IMR-90 (cell line): ENCODE results near the gene ZNRF4. TPM values are rescaled to one million over a fixed set of nuclear protein-coding genes. Genes with fewer than 3 reads are reported as not detected.

ENCODE experiments used
- ATAC-seq: fragments of 200-7000 bp; cut with Tn5 transposase; 2 replicates; pipeline ENCODE4 v1.9.1; 2020; ENCODE audit warnings: low read depth, mild to moderate bottlenecking, moderate library complexity
- BruUV-seq: library from RNA; stranded (reverse); fragments of 400-500 nt; replicated peaks from 2 replicates; lab custom pipeline; 2021; lab: Mats Ljungman, UMichigan
- CTCF ChIA-PET: fragments of 300-600 bp; formaldehyde crosslinking; extraction: SDS; loops from one replicate; lab custom pipeline; 2021; ENCODE audit warnings: antibody characterized with exemption; lab: Yijun Ruan, JAX
- POLR2A ChIA-PET: fragments of 300-600 bp; sonication (Branson Sonifier 250); formaldehyde crosslinking; loops from one replicate; lab custom pipeline; 2022; ENCODE audit warnings: antibody characterized with exemption; ENCODE audit not compliant: unreplicated experiment; lab: Charles Lee
- DNase-seq: peaks from one replicate; pipeline ENCODE4 v3.0.0; 2013
- H2AFZ ChIP-seq: replicated peaks from 2 replicates; pipeline ENCODE3; 2013; ENCODE audit warnings: low read length, mild to moderate bottlenecking; ENCODE audit not compliant: poor library complexity
- H2AK5ac ChIP-seq: 2 replicates; pipeline ENCODE4 v1.6.1; 2013; ENCODE audit warnings: low read depth, low read length, inconsistent platforms
- H2AK9ac ChIP-seq: replicated peaks from 2 replicates; pipeline ENCODE3; 2013; ENCODE audit warnings: mild to moderate bottlenecking, low read depth, low read length, moderate library complexity; ENCODE audit not compliant: poor library complexity
- H2BK120ac ChIP-seq: 2 replicates; pipeline ENCODE4 v1.6.1; 2013; ENCODE audit warnings: low read depth, low read length, inconsistent platforms
- H2BK15ac ChIP-seq: 3 replicates; pipeline ENCODE4 v1.6.1; 2013; ENCODE audit warnings: low read depth, low read length, inconsistent platforms
- H2BK20ac ChIP-seq: 2 replicates; pipeline ENCODE4 v1.6.1; 2013; ENCODE audit warnings: low read depth, mild to moderate bottlenecking, inconsistent platforms, low read length, moderate library complexity
- H2BK5ac ChIP-seq: 2 replicates; pipeline ENCODE4 v1.6.1; 2013; ENCODE audit warnings: mild to moderate bottlenecking, low read depth, low read length, inconsistent platforms; ENCODE audit not compliant: poor library complexity, severe bottlenecking
- H3K14ac ChIP-seq: replicated peaks from 2 replicates; pipeline ENCODE4 v1.6.1; 2013; ENCODE audit warnings: low read depth, low read length, inconsistent platforms
- H3K18ac ChIP-seq: 2 replicates; pipeline ENCODE4 v1.6.1; 2013; ENCODE audit warnings: low read depth, low read length, control low read depth
- H3K23ac ChIP-seq: 2 replicates; pipeline ENCODE4 v1.6.1; 2013; ENCODE audit warnings: low read depth, low read length, inconsistent platforms
- H3K27ac ChIP-seq: 2 replicates; pipeline ENCODE4 v1.5.1; 2013; ENCODE audit warnings: mild to moderate bottlenecking, control low read depth, low read length; ENCODE audit not compliant: insufficient read depth
- H3K27me3 ChIP-seq: 2 replicates; pipeline ENCODE4 v1.6.1; 2013; ENCODE audit warnings: low read length; ENCODE audit not compliant: control insufficient read depth, insufficient read depth
- H3K36me3 ChIP-seq: 2 replicates; pipeline ENCODE4 v1.6.1; 2013; ENCODE audit warnings: low read length, mixed read lengths; ENCODE audit not compliant: control insufficient read depth, insufficient read depth
- H3K4ac ChIP-seq: 2 replicates; pipeline ENCODE4 v1.6.1; 2013; ENCODE audit warnings: low read depth, low read length, inconsistent platforms
- H3K4me1 ChIP-seq: 2 replicates; pipeline ENCODE4 v1.6.1; 2013; ENCODE audit warnings: low read length, mixed read lengths; ENCODE audit not compliant: control insufficient read depth, insufficient read depth
- H3K4me2 ChIP-seq: 2 replicates; pipeline ENCODE4 v1.6.1; 2013; ENCODE audit warnings: low read depth, mild to moderate bottlenecking, control low read depth, low read length, moderate library complexity
- H3K4me3 ChIP-seq: 2 replicates; pipeline ENCODE4 v1.5.1; 2013; ENCODE audit warnings: low read depth, mild to moderate bottlenecking, control low read depth, low read length, moderate library complexity; ENCODE audit not compliant: insufficient read depth
- H3K56ac ChIP-seq: 2 replicates; pipeline ENCODE4 v1.6.1; 2013; ENCODE audit warnings: low read length, inconsistent platforms; ENCODE audit not compliant: insufficient read depth; ENCODE audit errors: extremely low read depth
- H3K79me1 ChIP-seq, 2 experiments: 2 replicates each; pipeline ENCODE4 v1.6.1; 2013; ENCODE audit warnings: low read length in 2 of 2, inconsistent platforms in 1 of 2, low read depth in 1 of 2
- H3K9ac ChIP-seq: 2 replicates; pipeline ENCODE4 v1.6.1; 2013; ENCODE audit warnings: low read depth, low read length, control low read depth
- H3K9me1 ChIP-seq: 2 replicates; pipeline ENCODE4 v1.6.1; 2013; ENCODE audit warnings: low read length, inconsistent platforms; ENCODE audit not compliant: insufficient read depth
- H3K9me3 ChIP-seq: 2 replicates; pipeline ENCODE4 v1.6.1; 2013; ENCODE audit warnings: low read length; ENCODE audit not compliant: control insufficient read depth, insufficient read depth
- H4K20me1 ChIP-seq: 2 replicates; pipeline ENCODE4 v1.6.1; 2013; ENCODE audit warnings: low read length, inconsistent platforms; ENCODE audit not compliant: insufficient read depth
- H4K5ac ChIP-seq: 2 replicates; pipeline ENCODE4 v1.6.1; 2013; ENCODE audit warnings: mild to moderate bottlenecking, low read depth, low read length, control low read depth
- H4K8ac ChIP-seq, 2 experiments: 2 replicates each; pipeline ENCODE4 v1.6.1; 2013; ENCODE audit warnings: low read depth in 2 of 2, low read length in 2 of 2, control low read depth in 1 of 2, inconsistent platforms in 1 of 2
- H4K91ac ChIP-seq: 2 replicates; pipeline ENCODE4 v1.6.1; 2013; ENCODE audit warnings: low read depth, low read length, inconsistent platforms; ENCODE audit not compliant: insufficient read depth
- BHLHE40 ChIP-seq: fragments of 150-350 bp; IDR thresholded peaks from 2 replicates; pipeline ENCODE4 v1.6.1; 2016; ENCODE audit warnings: mild to moderate bottlenecking, low read depth, low read length
- CEBPB ChIP-seq: IDR thresholded peaks from 2 replicates; pipeline ENCODE4 v1.6.1; 2012; ENCODE audit warnings: low read depth, low read length, improper control_type of control experiment
- CHD1 ChIP-seq: IDR thresholded peaks from 2 replicates; pipeline ENCODE4 v1.6.1; 2012; ENCODE audit warnings: low read depth, low read length, improper control_type of control experiment
- MAFK ChIP-seq: IDR thresholded peaks from 2 replicates; pipeline ENCODE4 v1.6.1; 2012; ENCODE audit warnings: low read depth, low read length, improper control_type of control experiment
- MAZ ChIP-seq: IDR thresholded peaks from 2 replicates; pipeline ENCODE4 v1.6.1; 2012; ENCODE audit warnings: low read depth, mild to moderate bottlenecking, low read length, improper control_type of control experiment, moderate library complexity, borderline replicate concordance
- MXI1 ChIP-seq: IDR thresholded peaks from 2 replicates; pipeline ENCODE4 v1.6.1; 2012; ENCODE audit warnings: low read depth, mild to moderate bottlenecking, low read length, moderate library complexity, borderline replicate concordance
- POLR2A ChIP-seq: IDR thresholded peaks from 2 replicates; pipeline ENCODE4 v1.6.1; 2012; ENCODE audit warnings: mild to moderate bottlenecking, low read depth, low read length
- RAD21 ChIP-seq: IDR thresholded peaks from 2 replicates; pipeline ENCODE4 v1.6.1; 2012; ENCODE audit warnings: low read length, improper control_type of control experiment
- WGBS, 2 experiments: methylation state at CpG; one replicate each; pipeline versions ENCODE4 v1.1.5 to v1.1.7; 2013; ENCODE audit warnings: missing lambda C conversion rate in 2 of 2; ENCODE audit not compliant: insufficient read length in 1 of 2; ENCODE audit errors: extremely low coverage in 2 of 2; 5-methylcytosine and 5-hydroxymethylcytosine counted together
- dilution Hi-C: fragments of 300-500 bp; cut with HindIII; formaldehyde crosslinking; loops from one replicate; pipeline ENCODE4 v1.14.3; 2018; ENCODE audit warnings: low sequenced_read_pairs; ENCODE audit not compliant: unreplicated experiment
- in situ Hi-C: fragments of 300-500 bp; cut with MboI; formaldehyde crosslinking; loops from 3 replicates; pipeline ENCODE4 v1.14.3; 2019; ENCODE audit warnings: low sequenced_read_pairs, inconsistent platforms, mixed read lengths
- intact Hi-C: fragments of 100-400 bp; cut with micrococcal nuclease; formaldehyde crosslinking; loops from 2 replicates; pipeline ENCODE4 v1.10.0; 2022
- polyA plus RNA-seq, 3 experiments: library from polyadenylated mRNA; depleted of rRNA; stranded (reverse); fragments of >200 nt; gene quantifications; 2 replicates each; pipeline ENCODE4 v1.2.3, GENCODE V29; 2012; ENCODE audit warnings: low replicate concordance in 1 of 3
- total RNA-seq: library from RNA; depleted of rRNA; stranded (reverse); fragments of >200 nt; gene quantifications from 2 replicates; pipeline ENCODE4 v1.2.3, GENCODE V29; 2012

ZNRF4 gene
- total and polyA plus RNA-seq, 2 of the 4 experiments (the other 2 are of a cell fraction) = not detected

DNA sequence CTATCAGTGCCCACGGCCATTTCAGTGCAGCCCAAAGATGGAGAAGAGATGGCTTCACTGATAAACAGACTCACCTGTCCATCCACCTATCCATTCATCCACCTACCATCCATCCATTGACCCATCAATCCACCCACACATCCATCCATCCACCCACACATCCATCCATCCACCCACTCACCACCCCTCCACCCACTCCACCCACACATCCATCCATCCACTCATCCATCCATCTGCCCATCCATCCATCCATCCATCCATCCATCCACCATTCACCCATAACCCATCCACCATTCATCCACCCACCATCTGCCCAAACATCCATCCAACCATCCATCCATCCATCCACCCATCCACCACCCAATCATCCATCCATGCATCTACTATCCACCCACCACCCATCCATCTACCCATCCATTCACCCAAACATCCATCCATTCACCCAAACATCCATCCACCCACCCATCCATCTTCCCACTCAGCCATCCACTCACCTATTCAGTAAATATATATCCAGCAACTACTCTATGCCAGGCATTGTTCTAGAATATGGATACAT lies 31.6 kb upstream of the ZNRF4 start:
- dilution Hi-C loops = no loop called here
- H3K79me1 ChIP-seq = no peaks in the 10 kb centered on the region
- CTCF ChIA-PET = no interaction called here

More for the DNA sequence above, 31.6 kb upstream of the ZNRF4 start:
- no peak overlapping the region for H4K8ac ChIP-seq
- WGBS, 2 experiments = 0% methylated on average over 1 of the region's 1 CpG; no CpG with 5 or more reads in 1 of the 2 experiments
- H4K91ac ChIP-seq = no peak overlapping the region
- H2BK15ac ChIP-seq = no peak overlapping the region
- no peak overlapping the region for H3K23ac ChIP-seq
- no peak overlapping the region for H3K18ac ChIP-seq
- H3K27ac ChIP-seq = no peak overlapping the region
- no peak overlapping the region for H2BK120ac ChIP-seq
- H3K27me3 ChIP-seq = peaks cover 41% of the 10 kb centered on the region
- H3K9ac ChIP-seq = no peak overlapping the region
- H2AK5ac ChIP-seq = no peak overlapping the region
- no peak for TF ChIP-seq MAZ
- TF ChIP-seq CEBPB = no peak
- TF ChIP-seq POLR2A = no peak
- no peak for TF ChIP-seq CHD1
- no peak for TF ChIP-seq BHLHE40
- no peak for TF ChIP-seq MXI1
- no peak for TF ChIP-seq RAD21
- no peak for TF ChIP-seq MAFK
- no peak overlapping the region for H2AK9ac ChIP-seq
- no peak overlapping the region for H3K4me3 ChIP-seq
- BruUV-seq = no TSS peak
- H3K56ac ChIP-seq = no peak overlapping the region
- H2AFZ ChIP-seq = no peak overlapping the region
- intact Hi-C loops (no loop called here), in situ Hi-C loops (no loop called here)
- H2BK5ac ChIP-seq = peak overlapping the region; percentile 45
- no peak overlapping the region for H3K14ac ChIP-seq
- H3K4ac ChIP-seq = no peak overlapping the region
- no peak overlapping the region for H2BK20ac ChIP-seq
- H3K36me3 ChIP-seq = no peaks in the 10 kb centered on the region
- H3K9me1 ChIP-seq = no peaks in the 10 kb centered on the region
- H4K20me1 ChIP-seq = no peaks in the 10 kb centered on the region; the same call in 1 of the 2 replicates
- no peak overlapping the region for H4K5ac ChIP-seq
- POLR2A ChIA-PET = no interaction called here
- no peaks in the 10 kb centered on the region for H3K4me1 ChIP-seq
- H3K4me2 ChIP-seq = no peak overlapping the region
- ATAC-seq = no peak
- no peaks in the 10 kb centered on the region for H3K9me3 ChIP-seq
- no peak for DNase-seq
